Measurements from ENCODE around the gene DNAH6.
"Not testable (repeated sequence)": the region's sequence is repeated elsewhere in the genome, so short reads cannot be mapped to it uniquely, and the experiment has no call there.

DNAH6 gene

GRCh38 chr2:84515788-84516187 is 510 bp upstream of the DNAH6 start:
- DNase-seq: no peak

- no peak for DNase-seq
These were observed 3.1 kb downstream of the DNAH6 start for GRCh38 chr2:84519332-84519957.

- no peak for DNase-seq
These were observed 10.3 kb downstream of the DNAH6 start for GRCh38 chr2:84526562-84526961.

DNA sequence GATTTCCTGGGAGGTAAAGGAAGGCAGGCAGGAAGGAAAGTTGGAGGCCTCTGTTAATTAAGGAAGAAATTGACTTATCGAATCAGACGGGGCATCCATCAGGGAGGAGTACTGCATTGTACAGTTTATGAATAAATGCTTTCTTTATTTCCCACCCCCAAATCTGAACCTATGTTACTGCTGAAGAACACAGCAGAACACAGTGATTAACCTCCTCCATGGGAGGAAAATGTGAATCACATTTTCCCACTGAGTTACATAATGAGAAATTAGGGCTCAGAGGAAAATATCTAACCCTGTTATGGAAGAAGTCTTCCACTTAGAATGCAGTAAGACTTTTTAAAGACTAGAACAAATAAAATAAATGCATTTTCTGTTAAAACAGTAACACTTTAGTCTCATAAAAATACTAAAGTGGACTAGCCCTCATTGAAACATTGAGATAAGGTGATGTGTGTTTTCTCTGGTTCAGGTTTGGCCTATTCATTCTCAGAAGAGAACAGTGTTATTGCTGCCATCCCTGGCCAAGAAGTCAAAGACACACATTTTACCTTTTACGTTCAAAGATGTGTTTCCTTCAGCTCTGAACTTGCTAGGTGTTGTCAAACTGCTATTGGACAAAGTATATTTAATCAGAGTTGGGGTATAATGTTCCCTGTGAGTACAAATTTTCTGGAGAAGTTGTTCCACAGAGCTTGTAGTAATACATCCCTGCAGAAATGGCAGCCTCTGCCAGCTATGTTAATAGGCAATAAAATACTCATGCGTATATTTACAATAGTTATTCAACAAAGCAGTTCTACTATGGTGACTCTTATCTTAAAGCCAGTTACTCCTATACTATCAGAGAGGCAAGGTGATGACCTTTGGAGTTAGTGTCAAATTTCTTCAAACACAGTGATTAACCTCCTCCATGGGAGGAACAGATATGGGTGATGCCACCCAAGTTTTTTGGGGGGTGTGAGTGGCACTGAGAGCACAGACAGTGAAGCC is 11.1 kb downstream of the DNAH6 start:
- no peak for DNase-seq

GRCh38 chr2:84532291-84532690 is 16.0 kb downstream of the DNAH6 start:
- DNase-seq: no peak

GRCh38 chr2:84534225-84534624 is 17.9 kb downstream of the DNAH6 start:
- no peak for DNase-seq

DNA sequence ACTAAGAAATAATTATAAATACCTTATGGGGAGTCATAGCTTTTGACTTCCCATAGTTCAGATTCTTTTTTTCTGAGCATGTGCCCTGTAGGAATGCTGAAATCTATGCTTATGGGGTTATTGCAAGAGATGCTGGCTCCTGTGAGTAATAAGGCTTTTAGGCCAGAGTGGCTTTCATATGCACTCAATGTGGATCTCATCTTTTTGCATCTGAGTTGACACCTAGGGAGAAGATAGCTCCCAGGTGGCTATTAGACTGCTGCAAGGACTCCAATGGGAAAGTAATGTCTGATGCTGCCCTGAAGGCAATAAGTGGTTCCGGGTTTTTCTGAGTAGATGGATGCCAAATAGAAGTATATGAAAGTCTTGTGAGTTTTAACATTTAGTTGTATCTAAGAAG is 21.0 kb downstream of the DNAH6 start:
- DNase-seq: no peak

GRCh38 chr2:84539729-84540128 is 23.4 kb downstream of the DNAH6 start:
- DNase-seq: no peak

DNA sequence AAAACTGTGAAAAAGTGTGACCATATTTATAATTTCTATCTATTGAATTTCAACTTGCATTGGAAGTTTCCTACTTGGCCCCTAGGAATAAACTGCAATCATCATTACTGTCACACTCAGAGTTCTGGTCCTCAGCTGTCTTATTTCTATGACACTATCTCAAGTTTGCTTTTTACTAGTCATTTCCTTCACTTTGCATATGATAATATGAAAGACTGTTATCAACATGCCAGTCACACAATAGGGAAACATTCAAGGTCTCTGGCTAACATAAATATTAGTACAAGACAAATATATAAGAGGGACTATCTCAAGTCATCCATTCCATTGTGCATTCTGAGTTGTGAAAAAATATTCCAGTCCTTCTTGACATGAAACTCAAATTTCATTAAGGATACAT is 28.7 kb downstream of the DNAH6 start:
- no peak for DNase-seq

- no peak for DNase-seq
These were observed 30.3 kb downstream of the DNAH6 start for GRCh38 chr2:84546551-84546950.

GRCh38 chr2:84548303-84548702 is 32.0 kb downstream of the DNAH6 start:
- DNase-seq: no peak

- no peak for DNase-seq
These were observed 34.6 kb downstream of the DNAH6 start for GRCh38 chr2:84550916-84551315.

DNA sequence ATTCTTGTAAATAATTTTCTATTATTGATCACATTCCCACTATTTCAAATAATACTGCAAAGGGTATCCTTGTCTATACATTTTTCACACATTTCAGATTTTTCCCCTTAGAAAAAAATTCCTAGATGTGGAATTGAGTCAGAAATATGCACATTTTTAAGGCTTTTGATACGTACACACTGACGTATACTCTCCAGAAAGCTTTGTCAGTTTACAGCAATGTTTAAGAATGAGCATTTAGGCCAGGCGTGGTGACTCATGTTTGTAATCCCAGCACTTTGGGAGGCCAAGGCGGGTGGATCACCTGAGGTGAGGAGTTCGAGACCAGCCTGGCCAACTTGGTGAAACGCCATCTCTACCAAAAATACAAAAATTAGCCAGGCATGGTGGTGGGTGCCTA is 35.2 kb downstream of the DNAH6 start:
- not testable (repeated sequence) for DNase-seq

- DNase-seq: no peak
These were observed 39.9 kb downstream of the DNAH6 start for GRCh38 chr2:84556190-84556589.

- no peak for DNase-seq
These were observed 43.5 kb downstream of the DNAH6 start for GRCh38 chr2:84559838-84560237.

DNA sequence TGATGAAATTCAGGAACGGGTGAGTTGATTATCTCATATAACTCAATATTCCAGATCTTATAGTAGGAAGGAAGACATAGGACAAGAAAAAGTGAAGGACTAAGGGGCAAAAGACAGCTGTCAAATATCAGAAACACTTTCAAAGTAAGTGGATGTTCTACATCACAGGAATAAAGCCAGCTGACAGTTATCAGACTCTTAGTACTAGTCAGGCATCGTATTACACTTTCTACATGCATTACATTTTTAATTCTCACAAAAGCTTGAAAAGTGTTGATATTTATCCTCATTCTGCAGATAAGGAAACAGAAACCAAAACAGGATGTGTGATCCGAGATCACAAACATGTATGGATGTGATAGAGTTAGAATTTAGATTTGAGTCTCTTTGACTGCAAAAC is 63.4 kb downstream of the DNAH6 start:
- DNase-seq: no peak

- no peak for DNase-seq
These were observed 87.6 kb downstream of the DNAH6 start for GRCh38 chr2:84603911-84604310.

- no peak for DNase-seq
These were observed 96.8 kb downstream of the DNAH6 start for GRCh38 chr2:84613082-84613481.

DNA sequence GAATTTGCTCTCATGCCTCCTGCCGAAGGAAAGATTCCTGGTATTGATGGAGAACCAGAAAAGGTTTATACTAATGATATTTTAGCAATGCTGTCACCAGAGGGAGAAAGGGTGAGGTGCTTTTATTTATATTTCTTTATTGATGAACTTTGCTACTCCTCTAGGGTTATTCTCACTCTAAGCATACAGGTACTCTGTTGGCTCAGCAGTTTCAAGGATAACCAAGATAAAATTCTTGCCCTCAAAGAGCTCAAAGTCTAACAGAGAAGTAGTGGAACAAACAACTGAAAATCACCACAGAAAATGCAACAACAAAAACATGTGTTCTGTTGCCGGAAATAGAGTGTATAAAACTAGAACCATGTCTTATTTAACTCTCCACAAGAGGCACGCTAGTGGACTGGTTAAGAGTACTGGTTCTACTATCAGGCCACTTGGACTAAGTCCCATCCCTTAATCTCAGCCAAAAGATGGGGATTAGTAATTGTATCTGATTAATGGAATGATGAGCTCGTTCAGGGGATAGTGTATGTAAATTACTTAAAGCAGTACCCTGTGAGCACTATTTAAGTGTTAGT is 103.6 kb downstream of the DNAH6 start:
- DNase-seq: no peak

DNA sequence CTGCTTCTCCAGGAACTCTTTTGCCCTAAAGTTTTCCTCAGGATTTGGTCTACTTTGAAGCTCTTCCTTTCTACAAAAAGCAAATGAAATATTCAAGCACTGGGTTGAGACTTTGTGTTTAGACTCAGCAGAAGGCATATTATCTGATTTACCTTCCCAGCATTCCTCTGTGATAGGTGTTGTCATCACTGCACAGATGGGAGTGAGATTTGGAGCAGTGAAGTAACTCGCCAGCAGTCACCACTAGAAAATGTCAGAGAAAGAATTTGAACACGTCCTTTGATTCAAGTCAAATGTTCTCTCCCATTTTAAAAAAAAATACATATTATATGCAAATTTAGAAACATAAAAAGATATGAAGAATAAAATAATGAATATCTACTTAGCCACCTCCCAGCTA is 112.2 kb downstream of the DNAH6 start:
- no peak for DNase-seq

DNA sequence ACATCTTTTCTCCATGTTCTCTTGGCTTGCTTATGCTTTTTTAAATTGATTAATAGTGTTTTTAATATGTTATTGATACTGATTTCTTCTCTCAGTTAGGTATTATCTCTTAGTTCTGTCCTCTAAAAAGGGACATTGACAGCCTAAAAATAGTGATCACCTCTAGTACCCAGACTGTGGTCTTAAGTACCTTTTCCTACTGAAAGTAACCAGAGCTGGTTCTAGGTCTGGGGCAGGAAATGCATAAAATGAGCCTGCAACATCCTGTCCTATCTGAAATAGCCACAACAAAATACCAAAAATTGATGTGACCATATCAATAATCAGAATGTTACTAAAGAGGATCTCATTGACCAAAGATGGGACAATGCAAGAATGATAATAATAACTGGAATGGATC is 113.3 kb downstream of the DNAH6 start:
- no peak for DNase-seq

- no peak for DNase-seq
These were observed 114.7 kb downstream of the DNAH6 start for GRCh38 chr2:84631047-84631446.

- DNase-seq: no peak
These were observed 115.7 kb downstream of the DNAH6 start for GRCh38 chr2:84631985-84632384.
